Fibroblast of the conjunctiva (primary cell): ENCODE measurements around the gene ASCC2.
A peak's percentile ranks its signal among the peaks of the same experiment; 100 is the strongest.
"Not testable (repeated sequence)": the region's sequence is repeated elsewhere in the genome, so short reads cannot be mapped to it uniquely, and the experiment has no call there.

Experiments used
- DNase-seq: peaks from one replicate; pipeline ENCODE4 v3.0.0-alpha.2; 2010; ENCODE audit warnings: low read depth

The ASCC2 gene

GRCh38 chr22:29754658-29755395 lies 83.2 kb downstream of the ASCC2 start:
- DNase-seq, result not testable (repeated sequence)

- no peak for DNase-seq
Measured at GRCh38 chr22:29753808-29754657, 84.0 kb downstream of the ASCC2 start.

GRCh38 chr22:29751669-29752068 lies 86.4 kb downstream of the ASCC2 start:
- no peak for DNase-seq

- no peak for DNase-seq
Measured at GRCh38 chr22:29750559-29751538, 87.2 kb downstream of the ASCC2 start.

- DNase-seq, result no peak
Measured at GRCh38 chr22:29750029-29750428, 88.0 kb downstream of the ASCC2 start.

- DNase-seq, result no peak
Measured at GRCh38 chr22:29748248-29748893, 89.7 kb downstream of the ASCC2 start.

- DNase-seq, result no peak
Measured at GRCh38 chr22:29747832-29748231, 90.2 kb downstream of the ASCC2 start.

GRCh38 chr22:29744902-29745301 lies 93.2 kb downstream of the ASCC2 start:
- DNase-seq, result peak; percentile 75

GRCh38 chr22:29742326-29742725 lies 95.7 kb downstream of the ASCC2 start:
- DNase-seq, result no peak

- DNase-seq, result no peak
Measured at GRCh38 chr22:29741926-29742325, 96.1 kb downstream of the ASCC2 start.

- no peak for DNase-seq
Measured at GRCh38 chr22:29740216-29740615, 97.9 kb downstream of the ASCC2 start.

GRCh38 chr22:29739346-29739875 lies 98.7 kb downstream of the ASCC2 start:
- no peak for DNase-seq
